ENCODE measurements around the gene FASTKD3. TPM values are rescaled to one million over a fixed set of nuclear protein-coding genes. Genes with fewer than 3 reads are reported as not detected.
A peak's percentile ranks its signal among the peaks of the same experiment; 100 is the strongest.
"Not testable (repeated sequence)": the region's sequence is repeated elsewhere in the genome, so short reads cannot be mapped to it uniquely, and the experiment has no call there.

Gene FASTKD3, protein sequence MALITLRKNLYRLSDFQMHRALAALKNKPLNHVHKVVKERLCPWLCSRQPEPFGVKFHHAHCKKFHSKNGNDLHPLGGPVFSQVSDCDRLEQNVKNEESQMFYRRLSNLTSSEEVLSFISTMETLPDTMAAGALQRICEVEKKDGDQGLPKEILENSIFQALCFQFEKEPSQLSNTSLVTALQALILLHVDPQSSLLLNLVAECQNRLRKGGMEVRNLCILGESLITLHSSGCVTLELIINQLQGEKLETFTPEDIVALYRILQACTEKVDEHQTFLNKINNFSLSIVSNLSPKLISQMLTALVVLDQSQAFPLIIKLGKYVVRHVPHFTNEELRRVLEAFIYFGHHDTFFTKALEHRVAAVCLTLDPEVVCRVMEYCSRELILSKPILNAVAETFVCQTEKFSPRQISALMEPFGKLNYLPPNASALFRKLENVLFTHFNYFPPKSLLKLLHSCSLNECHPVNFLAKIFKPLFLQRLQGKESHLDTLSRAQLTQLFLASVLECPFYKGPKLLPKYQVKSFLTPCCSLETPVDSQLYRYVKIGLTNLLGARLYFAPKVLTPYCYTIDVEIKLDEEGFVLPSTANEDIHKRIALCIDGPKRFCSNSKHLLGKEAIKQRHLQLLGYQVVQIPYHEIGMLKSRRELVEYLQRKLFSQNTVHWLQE
- 10 to 100 TPM in 3 of 10 donors, 1 to 10 TPM in 7; 6.5 to 12.6 (median 9.5) TPM for polyA plus RNA-seq (ENCODE audit: insufficient read length in 10 of 10)
- long read RNA-seq, donor 1, partial matches to known transcripts = 0 of 2 reads
- long read RNA-seq, donor 1, other reads (novel, unspliced or antisense) = 0 of 2 reads
- long read RNA-seq, donor 2, partial matches to known transcripts = 0 of 2 reads
- long read RNA-seq, donor 2, other reads (novel, unspliced or antisense) = 0 of 2 reads
- long read RNA-seq, donor 3 = 0 reads
- long read RNA-seq, donor 4, partial matches to known transcripts = 0 of 1 reads
- long read RNA-seq, donor 4, other reads (novel, unspliced or antisense) = 0 of 1 reads
- long read RNA-seq, donor 5, partial matches to known transcripts = 0 of 3 reads
- long read RNA-seq, donor 5, other reads (novel, unspliced or antisense) = 0 of 3 reads
- long read RNA-seq, donor 6, partial matches to known transcripts = 0 of 1 reads
- long read RNA-seq, donor 6, other reads (novel, unspliced or antisense) = 0 of 1 reads
- long read RNA-seq, donor 7, partial matches to known transcripts = 0 of 4 reads
- long read RNA-seq, donor 7, other reads (novel, unspliced or antisense) = 0 of 4 reads
- long read RNA-seq, donor 8, partial matches to known transcripts = 0 of 1 reads
- long read RNA-seq, donor 8, other reads (novel, unspliced or antisense) = 0 of 1 reads
- long read RNA-seq, donor 9 = 0 reads

DNA sequence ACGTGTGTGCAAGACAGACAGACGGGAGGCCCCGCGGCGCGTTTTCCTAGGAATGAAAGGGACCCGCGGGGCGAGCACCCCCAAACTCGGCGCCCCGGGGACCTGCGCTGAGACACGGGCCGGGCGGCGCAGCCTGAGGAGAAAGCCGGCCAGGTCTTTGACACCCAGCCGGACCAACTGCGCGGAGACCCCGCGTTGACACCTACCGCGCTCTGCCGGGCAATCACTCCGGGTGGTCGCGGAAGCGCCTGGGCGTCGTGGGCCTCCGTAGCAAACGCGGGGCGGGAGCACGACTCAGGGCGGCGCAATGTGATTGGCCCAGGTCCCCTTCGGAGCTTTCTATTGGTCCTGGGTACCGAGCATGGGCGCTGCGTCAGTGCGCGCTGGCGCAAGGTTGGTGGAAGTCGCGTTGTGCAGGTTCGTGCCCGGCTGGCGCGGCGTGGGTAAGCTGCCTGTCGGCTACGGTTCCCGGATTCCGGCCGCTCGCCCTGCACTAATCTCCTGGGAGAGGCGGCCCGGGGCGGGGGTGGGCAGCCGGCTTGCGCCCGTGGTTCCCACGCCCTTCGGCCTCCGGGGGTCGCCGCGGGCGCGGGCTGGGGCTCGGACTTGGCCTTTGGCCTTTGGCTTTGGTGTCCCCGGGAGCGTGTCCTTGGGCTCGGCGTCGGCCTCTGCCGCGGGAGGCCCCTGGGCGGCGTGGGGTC lies at the start of gene FASTKD3, which contains the start of gene MTRR:
Gene FASTKD3 (minus strand): TSS at position 259 of the 701 bp plus-strand sequence. CDS start 948 bp downstream, outside the sequence.
Gene MTRR (plus strand): TSS at position 376 of the 701 bp plus-strand sequence. CDS start 1,647 bp downstream, outside the sequence.
- peak; percentile 91 to 97 (median 95) for DNase-seq

DNA sequence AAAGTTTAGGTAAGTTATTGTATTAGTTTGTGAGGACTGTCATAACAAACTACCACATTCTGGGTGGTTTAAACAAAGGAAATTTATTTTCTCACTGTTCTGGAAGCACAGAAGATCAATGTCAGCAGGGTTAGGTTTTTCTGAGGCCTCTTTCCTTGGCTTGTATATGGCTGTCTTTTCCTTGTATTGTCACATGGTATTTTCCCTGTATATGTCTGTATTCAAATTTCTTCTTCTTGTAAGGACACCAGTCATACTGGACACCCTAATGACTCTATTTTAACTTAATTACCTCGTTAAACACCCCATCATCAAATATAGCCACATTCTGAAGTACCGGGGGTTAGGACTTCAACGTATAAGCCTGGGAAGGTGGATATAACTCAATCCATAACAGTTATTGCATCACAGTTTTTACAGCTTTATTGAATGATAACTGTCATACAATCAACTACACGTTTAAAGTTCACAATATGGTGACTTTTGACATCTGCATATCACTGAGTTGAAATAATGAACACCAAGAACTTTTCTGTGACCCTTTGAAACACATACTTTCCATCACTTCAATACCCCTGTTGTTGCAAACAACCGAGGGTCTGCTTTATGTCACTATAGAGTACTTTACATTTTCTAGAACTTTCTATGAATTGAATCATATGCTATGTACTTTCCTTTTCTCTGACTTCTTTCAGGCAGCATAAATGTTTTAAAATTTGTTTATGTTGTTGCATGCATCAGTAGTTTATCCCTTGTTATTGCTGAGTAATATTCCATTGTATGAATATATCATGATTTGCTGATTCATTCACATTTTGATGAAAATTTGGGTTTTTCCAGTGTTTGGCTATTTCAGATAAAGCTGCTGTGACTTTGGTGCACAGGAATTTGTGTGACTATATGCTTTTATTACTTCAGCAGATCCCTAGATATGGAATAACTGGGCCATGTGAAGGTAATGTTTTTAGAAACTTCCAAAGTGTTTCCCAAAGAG lies 48.6 kb upstream of the FASTKD3 start:
- no peak for DNase-seq

DNA sequence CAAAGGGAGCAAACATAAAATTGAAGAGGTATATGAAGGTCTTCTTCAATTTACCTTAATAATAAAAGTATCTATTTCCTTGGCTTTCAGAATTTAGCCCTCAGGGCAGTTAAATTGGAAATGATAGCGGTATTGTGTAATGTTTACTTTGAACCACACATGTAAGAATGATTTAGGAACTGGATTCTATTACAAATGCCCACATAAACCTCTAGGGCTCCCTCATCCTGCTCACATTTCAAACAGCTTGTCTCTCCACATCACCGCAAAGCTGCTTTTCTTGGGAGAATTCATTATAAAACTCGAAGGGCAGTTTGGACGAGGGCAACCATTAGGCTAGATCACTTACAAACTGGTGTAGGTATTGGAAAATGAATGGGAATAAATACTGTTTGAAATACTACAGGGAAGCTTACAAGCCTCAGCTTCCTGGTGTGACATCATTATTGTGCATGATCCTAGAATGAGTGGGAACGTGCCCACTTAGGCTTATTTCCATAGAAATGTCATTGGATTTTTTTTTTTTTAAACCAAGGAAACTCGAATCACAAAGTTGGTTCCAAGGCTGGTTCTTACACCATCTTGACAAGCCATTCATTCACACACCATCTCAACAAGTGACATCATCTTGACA lies 47.5 kb upstream of the FASTKD3 start:
- DNase-seq = no peak

DNA sequence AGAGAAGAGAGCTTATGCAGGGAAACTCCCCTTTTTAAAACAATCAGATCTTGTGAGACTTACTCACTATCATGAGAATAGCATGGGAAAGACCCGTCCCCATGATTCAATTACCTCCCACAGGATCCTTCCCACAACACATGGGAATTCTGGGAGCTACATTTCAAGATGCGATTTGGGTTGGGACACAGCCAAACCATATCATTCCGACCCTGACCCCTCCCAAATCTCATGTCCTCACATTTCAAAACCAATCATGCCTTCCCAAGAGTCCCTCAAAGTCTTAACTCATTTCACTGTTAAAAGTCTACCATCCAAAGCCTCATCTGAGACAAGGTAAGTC lies 42.6 kb upstream of the FASTKD3 start:
- DNase-seq = not testable (repeated sequence)

DNA sequence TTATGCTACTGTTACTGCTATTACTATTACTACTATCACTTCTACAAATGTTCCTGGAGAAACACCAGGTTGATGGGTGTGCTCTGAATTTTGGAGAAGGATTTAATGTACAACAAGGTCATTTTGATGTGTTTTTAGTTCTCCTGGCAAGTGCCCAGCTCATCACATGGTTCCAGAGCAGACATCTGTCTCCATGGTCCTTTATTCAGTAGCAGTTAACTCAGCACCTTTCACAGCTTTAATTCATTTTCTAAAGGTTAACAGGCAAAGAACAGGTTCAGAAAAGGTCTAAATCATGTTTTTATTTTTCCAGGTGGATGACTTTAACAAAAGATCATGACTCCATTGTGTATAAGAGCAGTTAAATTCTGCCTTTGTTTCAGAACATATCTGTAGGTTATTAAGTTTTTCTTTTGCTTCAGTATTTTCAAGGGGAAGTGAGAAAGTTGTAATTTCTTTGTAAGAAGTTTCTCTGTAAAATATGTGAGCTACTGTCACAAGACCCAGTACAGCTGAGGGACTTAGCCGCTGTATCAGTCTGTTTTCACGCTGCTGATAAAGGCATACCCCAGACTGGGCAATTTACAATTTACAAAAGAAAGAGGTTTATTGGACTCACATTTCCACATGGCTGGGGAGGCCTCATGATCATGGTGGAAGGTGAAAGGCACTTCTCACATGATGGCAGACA lies 42.1 kb upstream of the FASTKD3 start:
- no peak for DNase-seq

DNA sequence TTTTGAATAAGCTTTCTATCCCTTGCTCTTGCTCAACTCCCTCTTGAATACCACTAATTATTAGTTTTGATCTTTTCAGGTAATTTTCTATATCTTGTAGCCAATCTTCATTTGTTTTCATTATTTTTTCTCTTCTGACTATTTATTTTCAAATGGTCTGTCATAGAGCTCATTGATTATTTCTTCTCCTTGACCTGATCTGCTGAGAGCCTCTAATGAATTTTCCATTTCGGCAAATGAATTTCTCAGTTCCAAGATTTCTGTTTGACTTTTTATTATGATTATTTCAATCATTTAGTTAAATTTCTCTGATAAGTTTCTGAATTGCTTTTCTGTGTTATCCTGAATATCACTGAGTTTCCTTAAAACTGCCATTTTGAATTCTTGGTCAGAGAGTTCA lies 39.5 kb upstream of the FASTKD3 start:
- no peak for DNase-seq

DNA sequence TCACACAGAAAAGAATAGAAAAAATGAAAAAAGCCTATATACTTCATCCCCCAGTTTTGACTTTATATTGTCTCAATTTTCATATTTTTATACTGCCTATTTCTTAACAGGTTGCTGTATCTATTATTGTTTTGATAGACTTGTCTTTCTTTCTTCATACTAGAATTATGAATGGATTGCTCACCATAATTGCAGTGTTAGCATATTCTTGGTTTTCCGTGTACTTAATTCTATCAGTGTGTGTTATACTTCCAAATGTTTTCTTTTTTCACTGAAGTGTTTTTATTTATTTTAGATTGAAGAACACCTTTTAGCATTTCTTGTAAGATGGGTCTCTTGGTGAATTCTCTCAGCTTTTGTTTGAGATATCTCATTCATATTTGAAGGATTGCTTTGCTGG lies 38.8 kb upstream of the FASTKD3 start:
- no peak for DNase-seq

DNA sequence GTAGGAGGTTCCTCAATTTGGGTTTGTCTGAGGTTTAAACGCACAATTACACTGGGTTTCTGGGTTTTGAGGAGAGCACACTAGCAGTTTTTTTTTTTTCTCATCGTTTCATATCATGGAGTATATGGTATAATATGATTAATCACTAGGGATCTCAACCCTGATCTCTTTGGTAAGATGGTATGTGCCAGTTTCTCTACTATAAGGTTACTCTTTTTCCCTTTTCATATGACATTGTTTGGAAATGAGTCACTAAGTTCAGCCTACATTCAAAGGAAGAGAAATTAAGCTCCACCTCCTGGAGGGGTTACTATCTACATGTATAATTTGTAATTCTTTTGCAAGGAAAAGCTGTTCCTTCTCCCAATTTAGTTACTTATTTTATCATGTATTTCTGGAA lies 35.3 kb upstream of the FASTKD3 start:
- peak in 1 of 3 donors; percentile 34 for DNase-seq

DNA sequence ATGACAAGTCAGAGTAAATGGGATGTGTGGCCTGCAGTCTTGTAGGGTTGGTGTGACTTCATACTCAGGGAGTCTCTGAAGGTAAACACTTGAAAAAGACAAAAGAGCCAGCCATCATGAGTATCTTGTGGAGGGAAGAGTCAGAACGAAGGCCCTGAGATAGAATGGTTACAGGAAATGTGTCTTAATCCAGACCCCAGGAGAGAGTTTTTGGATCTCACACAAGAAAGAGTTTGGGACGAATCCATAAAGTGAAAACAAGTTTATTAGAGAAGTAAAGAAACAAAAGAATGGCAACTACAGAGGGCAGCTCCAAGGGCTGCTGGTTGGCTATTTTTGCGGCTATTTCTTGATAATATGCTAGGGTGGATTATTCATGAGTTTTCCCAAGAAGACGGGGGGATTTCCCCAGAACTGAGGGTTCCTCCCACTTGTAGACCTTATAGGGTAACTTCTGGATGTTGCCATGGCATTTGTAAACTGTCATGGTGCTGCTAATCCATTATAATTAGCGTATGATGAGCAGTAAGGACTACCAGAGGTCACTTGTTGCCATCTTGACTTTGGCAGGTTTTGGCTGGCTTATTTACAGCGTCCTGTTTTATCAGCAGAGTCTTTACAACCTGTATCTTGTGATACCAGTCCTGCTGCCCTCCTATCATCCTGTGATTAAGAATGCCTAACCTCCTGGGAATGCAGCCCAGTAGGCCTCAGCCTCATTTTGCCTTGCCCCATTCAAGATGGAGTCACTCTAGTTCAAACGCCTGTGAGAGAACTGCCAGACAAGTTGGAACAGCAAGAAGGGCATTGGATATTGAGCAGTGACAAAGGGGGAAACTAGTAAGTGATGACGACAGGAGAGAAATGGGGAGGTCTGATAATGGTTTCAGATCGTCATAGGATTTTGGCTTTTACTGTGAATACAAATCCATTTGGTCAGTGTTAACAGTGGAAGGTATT lies 34.1 kb upstream of the FASTKD3 start:
- peak in 1 of 3 donors; percentile 29 for DNase-seq

DNA sequence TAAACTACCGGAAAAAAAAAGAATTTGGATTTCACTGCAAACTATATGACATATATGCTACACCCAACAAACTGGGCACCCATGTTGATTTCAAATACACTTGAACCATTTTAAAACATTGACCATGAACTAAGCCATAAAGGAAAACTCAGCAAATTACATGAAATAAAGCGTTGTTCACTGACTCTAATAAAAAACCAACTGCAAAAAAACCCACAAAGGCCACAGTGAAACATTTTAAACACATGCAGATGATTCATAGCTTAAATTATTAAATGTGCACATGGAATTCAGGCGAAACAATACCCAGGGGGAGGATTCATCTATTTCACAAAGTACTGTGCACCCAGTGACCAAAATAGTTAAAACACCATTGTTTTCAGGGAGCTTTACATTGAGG lies 33.4 kb upstream of the FASTKD3 start:
- peak in 1 of 3 donors; percentile 7 for DNase-seq

DNA sequence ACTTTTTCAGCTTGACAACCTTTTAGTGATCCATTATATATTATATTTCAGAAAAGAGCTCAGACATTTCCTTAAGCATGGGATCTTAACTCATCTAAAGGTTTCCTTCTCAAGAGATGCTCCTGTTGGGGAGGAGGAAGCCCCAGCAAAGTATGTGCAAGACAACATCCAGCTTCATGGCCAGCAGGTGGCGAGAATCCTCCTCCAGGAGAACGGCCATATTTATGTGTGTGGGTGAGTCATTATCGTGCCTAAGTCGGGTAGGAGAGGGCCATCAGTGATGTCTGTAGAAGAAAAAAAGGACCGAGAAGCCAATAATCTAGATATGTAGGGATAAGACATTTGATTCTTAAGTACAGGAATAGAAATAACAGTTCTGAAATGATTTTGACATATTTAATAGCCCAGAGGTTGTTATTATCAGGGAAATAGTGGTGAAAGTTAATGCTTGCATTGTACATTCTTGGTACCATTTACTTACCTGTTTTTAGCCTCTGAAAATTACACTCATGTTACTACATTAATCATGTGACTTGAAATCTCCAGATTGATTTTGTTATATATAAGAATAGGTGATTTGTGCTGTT lies 28.3 kb upstream of the FASTKD3 start:
- DNase-seq = no peak

DNA sequence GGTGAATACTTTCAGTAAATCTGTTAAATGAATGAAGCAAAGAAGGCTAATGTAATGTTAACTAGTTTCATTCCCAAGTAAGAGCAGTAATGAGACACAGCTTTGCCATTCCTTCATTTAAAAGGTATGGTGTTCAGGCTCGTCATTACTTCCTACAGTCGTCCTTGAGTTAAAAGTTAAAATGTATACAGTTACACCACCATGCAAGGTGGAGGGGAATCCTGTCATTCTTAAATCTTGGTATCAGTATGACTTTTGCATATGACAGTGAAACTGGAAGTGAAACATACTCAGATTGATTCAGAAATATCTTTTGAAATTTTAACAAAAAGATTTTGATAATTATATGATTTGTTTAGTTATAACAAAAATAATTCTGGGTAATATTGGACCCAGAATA lies 26.0 kb upstream of the FASTKD3 start:
- no peak for DNase-seq

DNA sequence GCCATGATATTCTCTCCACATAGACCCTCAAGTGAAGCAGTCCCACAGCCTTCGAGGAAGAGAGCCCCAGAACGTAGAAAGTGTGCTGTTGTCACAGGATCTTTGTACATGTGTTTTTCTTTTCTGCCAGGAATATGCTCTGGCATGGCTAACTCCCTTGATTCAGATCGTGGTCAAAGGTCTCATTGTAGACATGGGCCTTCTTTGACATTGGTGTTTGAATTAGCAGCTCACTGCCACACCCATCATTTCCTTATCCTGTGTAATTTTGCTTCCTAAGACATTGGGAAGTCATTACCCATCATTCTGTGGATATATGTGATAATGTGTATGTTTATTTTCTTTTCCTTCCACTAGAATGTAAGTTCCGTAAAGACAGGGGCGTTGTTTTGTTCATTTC lies 25.6 kb upstream of the FASTKD3 start:
- no peak for DNase-seq

DNA sequence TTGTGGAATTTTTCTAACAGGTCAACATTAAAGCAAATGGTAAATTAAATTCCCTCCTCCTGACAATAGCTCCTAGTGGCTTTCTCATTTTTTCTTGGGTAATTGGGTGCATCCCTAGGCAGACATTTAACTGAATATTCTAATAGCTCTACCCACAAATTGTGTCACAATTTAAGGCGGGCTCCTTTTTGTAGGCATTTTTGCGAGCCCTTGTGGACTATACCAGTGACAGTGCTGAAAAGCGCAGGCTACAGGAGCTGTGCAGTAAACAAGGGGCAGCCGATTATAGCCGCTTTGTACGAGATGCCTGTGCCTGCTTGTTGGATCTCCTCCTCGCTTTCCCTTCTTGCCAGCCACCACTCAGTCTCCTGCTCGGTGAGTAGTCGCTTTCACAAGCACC lies 20.1 kb upstream of the FASTKD3 start:
- DNase-seq = no peak

DNA sequence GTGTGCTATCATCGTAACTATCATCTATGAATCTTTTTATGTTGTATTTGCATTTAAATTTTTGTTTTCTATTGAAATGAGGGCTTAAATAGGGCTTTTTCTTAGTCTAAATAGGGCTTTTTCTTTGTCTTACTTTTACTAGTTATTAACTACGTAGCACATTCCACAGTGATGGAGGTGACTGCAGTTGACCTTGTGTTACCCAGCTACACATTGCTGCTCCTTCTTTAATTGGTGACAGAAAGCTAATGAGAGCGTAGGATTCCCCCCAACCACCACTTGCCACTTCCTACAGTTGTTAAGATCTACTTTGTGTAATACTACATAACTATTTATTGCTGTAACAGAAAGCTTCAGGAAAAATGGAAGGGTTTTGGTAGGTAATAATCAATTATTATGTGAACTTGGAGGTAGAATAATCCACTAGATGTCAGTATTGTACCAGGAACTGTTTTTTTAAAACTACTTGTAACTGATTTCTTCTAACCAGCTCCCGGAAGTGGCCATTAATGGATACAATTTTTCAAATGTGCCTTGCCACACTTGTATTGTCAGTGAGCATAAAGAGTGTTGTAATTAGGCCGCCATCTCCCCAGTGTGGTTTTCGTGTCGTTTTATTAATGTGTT lies 18.1 kb upstream of the FASTKD3 start:
- peak; percentile 23 to 61 (median 53) for DNase-seq

DNA sequence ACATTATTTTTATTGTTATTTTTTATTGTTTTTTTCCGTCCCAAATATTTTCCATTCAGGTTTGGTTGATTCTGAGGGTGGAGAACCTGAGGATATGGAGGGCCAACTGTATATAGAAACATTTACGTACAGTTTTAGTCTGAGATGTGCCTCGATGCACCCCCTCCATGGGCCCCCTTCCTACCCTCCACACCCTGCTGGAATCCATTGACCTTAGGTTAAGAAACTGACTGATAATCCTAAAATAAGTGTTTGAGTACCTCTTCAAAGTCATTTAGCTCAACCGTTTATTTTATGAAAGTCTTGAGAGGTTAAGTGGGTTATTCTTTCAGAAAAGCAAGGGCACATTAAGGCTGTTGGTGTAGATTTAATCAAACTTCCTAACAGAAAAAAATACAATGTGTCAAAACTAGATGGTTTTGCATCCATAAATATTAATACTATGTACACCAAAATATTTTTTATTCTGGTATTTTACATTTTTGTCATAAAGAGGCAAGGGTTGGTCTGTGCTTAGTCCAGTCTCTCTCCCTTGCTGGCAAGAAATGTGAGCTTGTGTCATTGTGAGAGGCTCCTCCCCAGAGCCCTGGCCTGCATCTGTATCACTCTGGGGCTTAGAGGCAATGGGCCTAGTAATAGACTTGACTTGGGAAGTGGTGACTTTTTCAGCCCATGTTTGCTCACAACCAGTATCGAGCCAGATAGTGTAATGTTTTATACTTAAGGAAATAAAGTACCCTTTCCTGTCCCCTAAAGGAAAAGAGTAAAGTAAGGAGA lies 15.8 kb upstream of the FASTKD3 start:
- DNase-seq = no peak

All from muscle of back (tissue), 13 donors.